Brain pericyte (primary cell): ENCODE data around the gene HIBCH.
"Not testable (repeated sequence)": the region's sequence is repeated elsewhere in the genome, so short reads cannot be mapped to it uniquely, and the experiment has no call there.

Experiments used
- DNase-seq: peaks from one replicate; pipeline ENCODE4 v3.0.0-alpha.2; 2012; ENCODE audit warnings: low read depth, low spot score

The HIBCH gene

GRCh38 chr2:190343089-190343535 is 23.5 kb upstream of the HIBCH start:
- no peak for DNase-seq

DNA sequence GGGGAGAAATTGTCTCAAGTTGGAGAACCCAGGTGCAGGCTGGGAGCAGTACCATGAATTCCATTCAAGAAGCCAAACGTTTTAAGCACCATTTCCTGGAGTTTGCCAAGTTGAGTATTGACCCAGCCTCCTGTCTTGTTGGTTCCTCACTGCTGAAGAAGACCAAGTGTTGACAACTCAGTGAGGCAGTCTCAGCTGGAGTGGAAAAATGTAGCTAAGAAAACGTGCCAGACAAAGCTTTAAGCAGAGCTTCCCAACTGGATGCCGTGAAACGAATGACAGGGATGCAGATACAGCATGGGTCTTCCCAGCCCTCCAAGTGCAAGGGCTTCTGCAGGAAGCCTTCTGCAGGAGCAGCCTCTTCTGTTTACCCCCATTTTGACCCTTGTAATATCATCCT is 23.0 kb upstream of the HIBCH start:
- no peak for DNase-seq

DNA sequence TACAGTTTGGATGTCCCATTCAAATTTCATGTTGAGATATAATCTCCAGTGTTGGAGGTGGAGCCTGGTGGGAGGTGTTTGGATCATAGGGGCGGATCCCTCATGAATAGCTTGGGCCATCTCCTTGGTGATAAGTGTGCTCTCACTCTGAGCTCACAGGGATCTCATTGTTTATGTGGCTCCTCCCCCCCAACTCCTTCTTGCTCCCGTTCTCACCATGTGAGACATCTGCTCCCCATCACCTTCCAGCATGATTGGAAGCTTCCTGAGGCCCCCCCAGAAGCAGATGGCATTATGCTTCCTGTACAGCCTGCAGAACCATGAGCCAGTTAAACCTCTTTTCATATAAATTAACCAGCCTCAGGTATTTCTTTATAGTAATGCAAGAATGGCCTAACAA is 20.7 kb upstream of the HIBCH start:
- no peak for DNase-seq

GRCh38 chr2:190339394-190339793 is 19.8 kb upstream of the HIBCH start:
- no peak for DNase-seq

GRCh38 chr2:190338453-190338852 is 18.8 kb upstream of the HIBCH start:
- DNase-seq = no peak

DNA sequence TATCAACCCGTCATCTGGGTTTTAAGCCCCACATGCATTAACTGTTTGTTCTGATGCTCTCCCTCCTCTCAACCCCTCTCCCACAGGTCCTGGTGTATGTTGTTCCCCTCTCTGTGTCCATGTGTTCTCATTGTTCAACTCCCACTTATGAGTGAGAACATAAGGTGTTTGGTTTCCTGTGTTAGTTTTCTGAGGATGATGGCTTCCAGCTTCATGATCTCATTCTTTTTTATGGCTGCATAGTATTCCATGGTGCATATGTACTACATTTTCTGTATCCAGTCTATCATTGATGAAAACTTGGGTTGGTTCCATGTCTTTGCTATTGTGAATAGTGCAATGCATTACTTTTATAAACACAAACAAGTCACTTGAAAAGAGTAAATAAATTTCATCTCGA is 16.8 kb upstream of the HIBCH start:
- no peak for DNase-seq

DNA sequence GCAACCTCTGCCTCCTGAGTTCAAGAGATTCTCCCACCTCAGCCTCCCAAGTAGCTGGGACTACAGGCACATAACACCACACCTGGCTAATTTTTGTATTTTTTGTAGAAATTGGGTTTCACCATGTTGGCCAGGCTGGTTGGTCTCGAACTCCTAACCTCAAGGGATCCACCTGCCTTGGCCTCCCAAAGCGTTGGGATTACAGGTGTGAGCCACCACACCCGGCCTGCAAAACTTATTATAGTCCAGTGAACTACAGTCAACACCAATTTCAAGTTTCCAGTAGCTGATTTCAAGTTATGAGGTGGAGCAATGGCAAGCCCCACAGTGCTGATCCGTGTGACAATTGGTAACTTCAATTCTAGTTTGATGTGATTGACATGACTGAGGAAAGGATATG is 16.0 kb upstream of the HIBCH start:
- DNase-seq = not testable (repeated sequence)

- DNase-seq = no peak
These were observed 15.6 kb upstream of the HIBCH start for GRCh38 chr2:190335225-190335559.

- no peak for DNase-seq
These were observed 15.0 kb upstream of the HIBCH start for GRCh38 chr2:190334479-190335224.

- no peak for DNase-seq
These were observed 14.3 kb upstream of the HIBCH start for GRCh38 chr2:190333928-190334327.

- no peak for DNase-seq
These were observed 13.8 kb upstream of the HIBCH start for GRCh38 chr2:190333395-190333794.

GRCh38 chr2:190328573-190329147 is 9.0 kb upstream of the HIBCH start:
- DNase-seq = no peak

DNA sequence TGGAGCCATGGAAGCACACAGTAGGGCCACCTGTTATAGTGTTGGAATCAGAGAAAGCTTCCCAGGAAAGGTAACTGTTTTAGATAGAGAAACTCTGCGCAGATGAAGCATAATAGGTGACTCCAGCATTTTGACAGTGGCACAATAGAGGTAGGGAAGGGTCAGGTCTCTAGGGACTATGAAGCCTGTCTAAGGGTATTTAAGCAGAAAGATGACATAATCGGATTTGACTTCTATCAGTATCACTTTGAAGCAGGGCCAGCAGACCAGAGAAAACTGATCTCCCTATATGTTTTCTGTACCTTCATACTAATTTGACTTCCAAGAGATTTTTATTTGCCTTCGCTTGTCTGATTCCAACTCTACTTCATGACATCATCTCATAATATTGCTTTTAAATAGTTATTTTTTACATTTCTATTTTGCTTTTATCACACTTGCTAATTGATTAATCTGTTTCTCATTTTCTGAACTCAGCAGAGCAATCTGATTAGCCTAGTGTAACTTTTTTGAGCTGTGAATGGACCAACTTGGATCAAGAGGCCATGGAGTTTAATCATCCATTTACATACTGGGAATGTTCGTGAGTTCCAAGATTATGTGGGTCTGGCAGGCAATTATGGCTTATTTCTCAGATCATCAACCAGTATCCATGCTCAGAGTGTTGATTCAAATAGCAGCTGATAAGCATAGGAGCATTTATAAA is 8.4 kb upstream of the HIBCH start:
- DNase-seq = no peak

GRCh38 chr2:190325588-190325987 is 6.0 kb upstream of the HIBCH start:
- DNase-seq = no peak

- no peak for DNase-seq
These were observed 3.8 kb upstream of the HIBCH start for GRCh38 chr2:190323406-190323805.

DNA sequence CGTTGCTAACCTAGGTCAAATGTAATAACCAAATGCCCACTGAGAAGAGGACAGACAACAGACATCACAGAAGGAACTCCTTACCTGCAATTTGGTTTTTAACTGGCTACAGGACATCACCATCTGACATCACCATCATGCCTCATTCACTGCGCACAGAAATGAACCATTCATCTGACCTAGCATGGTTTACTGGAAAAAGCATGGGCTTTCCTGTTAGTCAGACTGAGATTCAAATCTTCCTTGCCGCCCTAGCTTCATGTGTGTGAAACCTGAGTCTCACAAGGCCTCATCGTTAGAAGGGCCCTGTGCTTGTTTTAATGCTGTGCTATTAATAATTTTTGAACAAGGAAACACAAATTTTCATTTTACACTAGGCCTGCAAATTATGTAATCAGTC is 1.1 kb upstream of the HIBCH start:
- DNase-seq = no peak

DNA sequence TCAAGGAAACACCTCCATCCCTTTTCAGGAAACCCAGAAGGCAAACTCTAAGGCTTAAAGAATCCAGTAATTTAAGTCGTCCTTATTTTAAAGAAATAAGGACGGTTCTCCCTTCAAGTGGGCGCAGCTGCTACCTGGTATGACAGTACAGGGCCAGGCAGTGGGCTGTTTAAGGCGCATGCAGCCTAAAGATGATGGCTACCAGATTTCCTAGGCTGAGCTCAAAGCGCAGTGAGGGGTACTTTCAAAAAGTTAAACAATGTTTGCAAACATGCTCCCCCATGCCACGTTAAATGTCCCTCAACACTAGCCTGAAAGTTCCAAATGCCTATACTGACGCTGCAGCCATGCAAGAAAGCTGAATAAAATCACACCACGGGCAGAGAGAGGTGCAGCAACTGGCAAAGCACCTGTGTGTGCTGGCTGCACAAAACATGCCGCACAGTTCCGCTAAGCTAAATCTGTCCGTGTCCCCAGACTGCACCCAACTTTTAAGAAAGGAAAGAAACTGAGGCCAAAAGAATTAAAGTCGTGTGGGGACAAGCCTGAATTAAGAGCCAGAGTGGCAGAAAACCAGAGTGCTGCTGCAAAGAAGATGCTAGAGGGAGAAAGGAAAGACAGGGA is 583 bp downstream of the HIBCH start:
- no peak for DNase-seq

DNA sequence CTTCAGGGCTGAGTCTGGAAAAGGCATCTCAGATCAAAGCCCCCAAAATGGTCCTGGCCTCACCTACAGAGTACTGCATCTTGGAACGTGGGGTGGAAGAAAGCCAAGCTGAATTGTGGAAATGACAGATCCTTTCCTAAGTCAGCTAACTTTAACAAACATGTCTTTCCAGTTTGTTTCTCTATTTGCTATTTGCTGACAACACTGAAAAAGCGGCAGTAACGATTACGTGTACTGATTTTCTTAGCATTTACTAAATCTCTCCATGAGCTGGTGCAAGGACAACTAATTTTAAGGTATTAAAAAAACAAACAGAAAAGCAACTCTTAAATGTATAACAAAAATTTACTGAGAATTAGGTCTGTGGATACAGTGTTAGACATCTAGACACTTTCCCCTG is 1.1 kb downstream of the HIBCH start:
- DNase-seq = no peak

GRCh38 chr2:190315273-190315672 is 4.4 kb downstream of the HIBCH start:
- no peak for DNase-seq

- DNase-seq = no peak
These were observed 5.7 kb downstream of the HIBCH start for GRCh38 chr2:190313880-190314279.

- DNase-seq = not testable (repeated sequence)
These were observed 7.0 kb downstream of the HIBCH start for GRCh38 chr2:190312635-190313025.

DNA sequence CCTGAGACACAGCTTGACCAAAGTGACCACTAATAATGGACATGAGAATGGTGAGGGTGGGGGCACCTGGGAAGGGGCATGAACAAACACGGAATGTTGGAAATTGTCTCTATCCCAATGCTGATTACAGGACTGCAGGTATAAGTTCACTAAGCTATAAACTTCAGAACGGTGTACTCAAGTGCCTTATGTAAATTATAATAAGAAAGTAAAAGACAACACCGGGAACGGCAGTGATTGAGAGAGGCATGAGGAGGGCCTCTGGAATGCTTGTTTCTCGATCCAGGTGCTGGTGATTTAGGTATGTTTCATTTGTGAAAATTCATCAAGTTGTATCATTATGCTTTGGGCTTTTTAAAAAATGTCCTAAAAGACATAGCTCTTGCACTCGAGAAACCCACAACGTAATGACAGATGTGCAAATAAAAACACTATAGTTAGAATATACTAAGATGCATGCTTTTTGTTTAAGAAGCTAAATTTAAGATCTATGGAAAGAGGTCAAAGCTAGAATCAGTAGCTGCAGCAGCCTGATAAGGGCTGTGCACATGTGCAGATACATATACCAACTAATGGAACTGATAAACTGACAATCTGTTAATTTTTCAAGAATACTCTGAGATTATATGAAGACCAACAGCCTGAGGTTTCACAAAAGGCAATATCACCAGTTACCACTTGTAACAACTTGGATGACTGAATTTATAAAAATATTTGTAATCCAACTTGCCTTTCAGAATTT is 7.6 kb downstream of the HIBCH start:
- DNase-seq = no peak
